GM21360 (cell line): ENCODE measurements around the gene XRCC3.
"Not testable (repeated sequence)": the region's sequence is repeated elsewhere in the genome, so short reads cannot be mapped to it uniquely, and the experiment has no call there.

Experiments used
- ATAC-seq: cut with Tn5 transposase; IDR thresholded peaks from one replicate; pipeline ENCODE4 v1.9.1; 2021; ENCODE audit warnings: mild to moderate bottlenecking, moderate library complexity; ENCODE audit not compliant: unreplicated experiment

XRCC3 gene

DNA sequence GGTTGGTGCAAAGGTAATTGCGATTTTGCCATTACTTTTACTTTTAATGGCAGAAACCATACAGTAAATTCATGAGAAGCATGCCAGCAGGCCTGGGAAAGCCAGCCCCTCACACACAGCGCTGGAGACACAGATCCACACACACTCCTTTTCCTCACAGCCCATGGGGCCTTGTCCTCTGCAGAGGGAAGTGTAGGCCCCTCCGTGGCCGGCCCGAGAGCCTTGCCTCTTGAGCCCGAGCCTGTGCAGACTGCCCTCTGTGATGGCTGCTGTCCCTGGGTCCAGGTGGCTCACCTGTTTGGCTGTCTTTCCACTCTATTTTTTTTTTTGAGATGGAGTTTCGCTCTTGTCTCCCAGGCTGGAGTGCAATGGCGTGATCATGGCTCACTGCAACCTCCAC, 39.3 kb downstream of the XRCC3 start:
- ATAC-seq: no peak

- ATAC-seq: no peak
Observed at GRCh38 chr14:103671911-103672310, 43.3 kb downstream of the XRCC3 start.

- ATAC-seq: no peak
Observed at GRCh38 chr14:103669370-103669769, 45.9 kb downstream of the XRCC3 start.

GRCh38 chr14:103668117-103668516, 47.1 kb downstream of the XRCC3 start:
- no peak for ATAC-seq

- ATAC-seq: no peak
Observed at GRCh38 chr14:103667671-103668070, 47.6 kb downstream of the XRCC3 start.

DNA sequence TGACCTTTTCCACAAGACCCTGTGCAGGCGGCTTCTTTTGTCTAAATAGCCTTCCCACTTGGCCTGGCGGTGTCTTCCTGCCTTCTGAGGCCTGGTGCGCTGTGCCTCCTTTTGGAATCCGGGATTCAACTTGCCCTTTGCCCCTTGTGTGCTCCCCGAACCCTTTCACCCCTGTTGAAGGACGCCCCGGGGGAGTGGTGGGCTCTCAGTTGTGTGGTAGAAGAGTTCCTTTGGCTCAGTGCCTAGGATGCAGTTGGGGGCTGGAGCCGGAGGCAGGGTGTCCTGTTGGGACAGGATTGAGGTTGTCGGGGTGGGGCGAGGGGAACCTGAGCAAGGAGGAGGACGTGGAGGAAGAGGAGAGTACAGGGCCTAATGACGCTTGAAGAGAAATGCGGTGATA, 51.7 kb downstream of the XRCC3 start:
- ATAC-seq: no peak

- no peak for ATAC-seq
Observed at GRCh38 chr14:103662591-103662990, 52.7 kb downstream of the XRCC3 start.

DNA sequence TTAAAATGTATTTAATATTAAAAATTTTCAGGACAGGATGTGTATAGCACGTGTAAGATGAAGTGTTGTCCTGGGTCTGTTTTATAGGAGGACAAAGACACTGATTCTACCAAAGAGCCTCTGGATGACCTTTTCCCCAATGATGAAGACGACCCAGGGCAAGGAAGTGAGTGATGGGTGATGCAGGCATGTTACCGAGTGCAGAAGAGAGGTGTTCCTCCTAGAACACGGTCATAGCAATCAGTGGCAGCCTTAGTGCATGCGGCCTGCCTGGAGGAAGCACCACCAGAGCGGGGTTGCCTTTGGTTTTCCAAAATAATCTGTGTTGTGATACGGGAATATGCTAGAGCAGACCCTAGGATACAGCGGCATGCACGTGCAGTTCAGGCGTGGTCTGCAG, 53.2 kb downstream of the XRCC3 start:
- no peak for ATAC-seq

DNA sequence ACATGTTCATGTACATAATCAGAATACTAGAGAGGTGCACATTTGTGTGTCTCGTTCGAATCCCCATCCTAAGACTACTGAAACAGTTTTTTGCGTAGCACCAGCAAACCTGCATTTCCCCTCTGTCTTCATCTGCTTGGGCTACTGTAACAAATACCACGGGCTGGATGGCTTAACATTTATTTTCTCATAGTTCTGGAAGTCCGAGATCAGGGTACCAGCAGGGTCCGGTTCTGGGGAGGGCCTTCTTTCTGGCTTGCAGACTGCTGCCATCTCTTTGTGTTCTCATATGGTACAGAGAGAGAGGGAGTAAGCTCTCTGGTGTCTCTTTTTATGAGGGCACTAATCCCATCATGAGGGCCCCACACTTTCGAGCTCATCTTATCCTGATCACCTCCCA, 55.6 kb downstream of the XRCC3 start:
- ATAC-seq: no peak

DNA sequence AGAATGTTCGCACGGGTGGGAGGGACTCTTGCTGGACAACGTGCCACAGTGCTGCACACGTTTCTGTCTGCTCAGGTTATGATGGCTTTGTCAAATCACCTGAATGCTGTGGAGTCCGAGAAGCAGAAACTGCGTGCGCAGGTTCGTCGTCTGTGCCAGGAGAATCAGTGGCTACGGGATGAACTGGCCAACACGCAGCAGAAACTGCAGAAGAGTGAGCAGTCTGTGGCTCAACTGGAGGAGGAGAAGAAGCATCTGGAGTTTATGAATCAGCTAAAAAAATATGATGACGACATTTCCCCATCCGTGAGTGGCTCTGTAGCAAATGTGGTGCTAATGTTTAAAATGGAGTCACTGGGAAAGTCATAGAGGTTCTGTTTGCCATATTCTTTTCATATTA, 57.8 kb downstream of the XRCC3 start:
- ATAC-seq: no peak

- no peak for ATAC-seq
Observed at GRCh38 chr14:103656756-103657133, 58.5 kb downstream of the XRCC3 start.

DNA sequence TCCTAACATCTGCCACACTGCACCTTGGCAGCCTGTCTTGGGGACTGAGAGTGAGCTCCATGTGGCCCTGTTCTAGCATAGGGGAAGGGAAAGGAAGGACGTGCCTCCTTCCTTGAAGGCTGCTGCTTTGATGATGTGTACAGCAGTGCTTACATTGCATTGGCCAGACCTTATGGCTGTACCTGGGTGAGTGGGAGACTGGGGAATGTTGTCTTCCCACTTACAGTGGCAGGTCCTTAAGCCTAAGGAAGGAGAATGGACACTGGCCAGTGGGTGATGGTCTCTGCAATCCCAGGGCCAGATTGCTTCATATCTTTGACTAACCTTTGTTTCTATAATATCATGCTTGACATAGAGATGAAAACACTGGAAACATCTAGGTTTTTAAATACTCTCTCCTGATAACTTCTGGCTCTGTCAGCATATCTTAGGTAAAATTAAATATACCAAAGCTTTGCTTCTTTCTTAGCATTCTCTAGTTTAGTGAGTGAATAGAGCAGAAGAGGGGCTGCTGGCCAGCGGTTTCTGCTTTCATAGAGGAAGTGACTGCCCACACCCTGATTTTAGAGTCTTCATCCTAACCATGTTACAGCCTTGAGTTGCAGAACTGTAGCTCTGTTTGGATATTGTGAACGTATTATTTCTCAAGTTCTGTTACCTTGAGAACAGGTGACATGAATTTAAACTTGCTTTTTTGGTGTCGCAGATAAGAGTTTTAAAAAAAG, 59.1 kb downstream of the XRCC3 start:
- ATAC-seq: no peak

- no peak for ATAC-seq
Observed at GRCh38 chr14:103654619-103655018, 60.6 kb downstream of the XRCC3 start.

DNA sequence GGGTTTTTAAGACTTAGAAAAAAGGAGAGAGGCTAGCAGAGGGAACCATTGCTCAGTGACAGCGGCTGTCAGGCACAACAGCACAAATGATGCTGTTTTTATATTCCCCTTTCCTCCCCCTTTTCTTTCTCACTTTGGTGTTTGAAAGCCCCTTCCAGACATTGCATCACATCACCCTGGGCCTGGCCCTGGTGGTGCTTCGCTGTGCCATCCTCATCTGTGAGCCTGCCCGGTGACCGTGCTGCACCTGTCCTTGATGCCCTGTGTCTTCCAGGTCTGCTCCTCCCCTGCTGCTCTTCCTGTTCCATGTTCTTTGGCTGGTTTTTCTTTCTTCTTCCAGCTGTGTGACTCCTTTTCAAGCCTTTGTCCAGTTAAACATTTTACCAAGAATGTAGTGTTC, 61.4 kb downstream of the XRCC3 start:
- no peak for ATAC-seq

DNA sequence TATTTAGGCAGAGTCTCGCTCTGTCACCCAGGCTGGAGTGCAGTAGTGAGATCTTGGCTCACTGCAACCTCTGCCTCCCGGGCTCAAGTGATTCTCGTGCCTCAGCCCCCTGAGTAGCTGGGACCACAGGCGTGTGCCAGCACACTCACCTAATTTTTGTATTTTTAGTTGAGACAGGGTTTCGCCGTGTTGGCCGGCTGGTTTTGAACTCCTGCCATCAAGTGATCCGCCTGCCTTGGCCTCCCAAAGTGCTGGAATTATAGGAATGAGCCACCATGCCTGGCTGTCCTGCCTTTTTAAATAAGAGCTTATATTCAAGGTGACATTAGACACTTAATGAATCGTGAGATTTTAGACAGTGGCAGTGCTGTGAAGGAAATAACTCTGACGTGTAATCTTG, 61.9 kb downstream of the XRCC3 start:
- not testable (repeated sequence) for ATAC-seq

- no peak for ATAC-seq
Observed at GRCh38 chr14:103652806-103653205, 62.4 kb downstream of the XRCC3 start.

- ATAC-seq: no peak
Observed at GRCh38 chr14:103651585-103651984, 63.7 kb downstream of the XRCC3 start.

GRCh38 chr14:103650213-103650612, 65.0 kb downstream of the XRCC3 start:
- no peak for ATAC-seq

DNA sequence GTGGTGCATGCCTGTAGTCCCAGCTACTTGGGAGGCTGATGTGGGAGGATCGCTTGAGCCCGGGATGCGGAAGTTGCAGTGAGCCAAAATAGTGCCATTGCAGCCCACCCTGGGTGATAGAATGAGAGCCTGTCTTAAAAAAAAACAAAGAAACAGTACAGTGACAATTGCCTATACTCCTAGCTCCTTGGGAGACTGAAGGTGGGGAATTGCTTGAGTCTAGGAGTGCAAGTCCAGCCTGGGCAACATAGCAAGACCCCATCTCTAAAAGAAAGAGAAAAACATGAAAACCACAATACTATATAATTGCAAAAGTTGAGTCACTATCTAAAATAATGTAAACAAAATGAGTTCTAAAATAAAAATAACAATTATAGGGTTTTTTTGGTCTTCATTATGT, 66.2 kb downstream of the XRCC3 start:
- ATAC-seq: no peak
